ENCODE measurements around the gene TTC24.

DNA sequence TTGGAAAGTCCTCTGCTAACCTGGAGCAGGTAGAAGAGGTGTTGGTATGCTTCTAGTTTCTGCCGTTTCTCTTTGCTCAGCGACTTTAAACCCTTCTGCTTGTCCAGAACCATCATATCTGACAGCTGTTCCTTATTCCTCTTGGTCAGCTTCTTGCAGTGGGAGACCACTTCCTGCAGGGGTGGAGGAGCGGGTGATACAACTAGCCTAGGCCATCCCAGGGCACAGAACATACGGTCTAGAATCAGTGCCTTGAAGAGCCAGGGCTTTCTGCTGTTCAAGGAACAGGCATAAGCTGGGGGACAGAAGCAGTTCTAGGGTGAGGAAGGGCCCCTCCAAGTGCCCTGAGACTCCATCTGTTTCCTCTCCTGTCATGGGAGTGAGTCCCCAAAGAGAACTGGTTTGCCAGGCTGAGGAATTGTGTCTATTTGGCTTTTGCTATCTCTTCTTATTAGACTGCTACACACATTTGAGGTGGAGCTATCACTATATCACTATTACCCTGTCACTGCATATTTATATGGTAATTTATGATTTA is 39.6 kb upstream of the TTC24 start:
- no peak for TF ChIP-seq EP300 (IDR thresholded peaks at IDR 0.05; ENCODE audit: borderline replicate concordance)
- TF ChIP-seq, protein P1, sequence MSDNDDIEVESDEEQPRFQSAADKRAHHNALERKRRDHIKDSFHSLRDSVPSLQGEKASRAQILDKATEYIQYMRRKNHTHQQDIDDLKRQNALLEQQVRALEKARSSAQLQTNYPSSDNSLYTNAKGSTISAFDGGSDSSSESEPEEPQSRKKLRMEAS (IDR thresholded peaks at IDR 0.05) = no peak
- TF ChIP-seq, protein P2, sequence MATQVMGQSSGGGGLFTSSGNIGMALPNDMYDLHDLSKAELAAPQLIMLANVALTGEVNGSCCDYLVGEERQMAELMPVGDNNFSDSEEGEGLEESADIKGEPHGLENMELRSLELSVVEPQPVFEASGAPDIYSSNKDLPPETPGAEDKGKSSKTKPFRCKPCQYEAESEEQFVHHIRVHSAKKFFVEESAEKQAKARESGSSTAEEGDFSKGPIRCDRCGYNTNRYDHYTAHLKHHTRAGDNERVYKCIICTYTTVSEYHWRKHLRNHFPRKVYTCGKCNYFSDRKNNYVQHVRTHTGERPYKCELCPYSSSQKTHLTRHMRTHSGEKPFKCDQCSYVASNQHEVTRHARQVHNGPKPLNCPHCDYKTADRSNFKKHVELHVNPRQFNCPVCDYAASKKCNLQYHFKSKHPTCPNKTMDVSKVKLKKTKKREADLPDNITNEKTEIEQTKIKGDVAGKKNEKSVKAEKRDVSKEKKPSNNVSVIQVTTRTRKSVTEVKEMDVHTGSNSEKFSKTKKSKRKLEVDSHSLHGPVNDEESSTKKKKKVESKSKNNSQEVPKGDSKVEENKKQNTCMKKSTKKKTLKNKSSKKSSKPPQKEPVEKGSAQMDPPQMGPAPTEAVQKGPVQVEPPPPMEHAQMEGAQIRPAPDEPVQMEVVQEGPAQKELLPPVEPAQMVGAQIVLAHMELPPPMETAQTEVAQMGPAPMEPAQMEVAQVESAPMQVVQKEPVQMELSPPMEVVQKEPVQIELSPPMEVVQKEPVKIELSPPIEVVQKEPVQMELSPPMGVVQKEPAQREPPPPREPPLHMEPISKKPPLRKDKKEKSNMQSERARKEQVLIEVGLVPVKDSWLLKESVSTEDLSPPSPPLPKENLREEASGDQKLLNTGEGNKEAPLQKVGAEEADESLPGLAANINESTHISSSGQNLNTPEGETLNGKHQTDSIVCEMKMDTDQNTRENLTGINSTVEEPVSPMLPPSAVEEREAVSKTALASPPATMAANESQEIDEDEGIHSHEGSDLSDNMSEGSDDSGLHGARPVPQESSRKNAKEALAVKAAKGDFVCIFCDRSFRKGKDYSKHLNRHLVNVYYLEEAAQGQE (IDR thresholded peaks at IDR 0.05; ENCODE audit: low read depth) = no peak
- no peak for TF ChIP-seq CEBPB (IDR thresholded peaks at IDR 0.05)
- no peak for TF ChIP-seq ZBTB7A (IDR thresholded peaks at IDR 0.05; ENCODE audit: low read depth)
- TF ChIP-seq TAF1 (IDR thresholded peaks at IDR 0.05; ENCODE audit: low read depth) = no peak

All from Ishikawa (cell line).